ENCODE data around the gene GLT1D1.

Gene GLT1D1

DNA sequence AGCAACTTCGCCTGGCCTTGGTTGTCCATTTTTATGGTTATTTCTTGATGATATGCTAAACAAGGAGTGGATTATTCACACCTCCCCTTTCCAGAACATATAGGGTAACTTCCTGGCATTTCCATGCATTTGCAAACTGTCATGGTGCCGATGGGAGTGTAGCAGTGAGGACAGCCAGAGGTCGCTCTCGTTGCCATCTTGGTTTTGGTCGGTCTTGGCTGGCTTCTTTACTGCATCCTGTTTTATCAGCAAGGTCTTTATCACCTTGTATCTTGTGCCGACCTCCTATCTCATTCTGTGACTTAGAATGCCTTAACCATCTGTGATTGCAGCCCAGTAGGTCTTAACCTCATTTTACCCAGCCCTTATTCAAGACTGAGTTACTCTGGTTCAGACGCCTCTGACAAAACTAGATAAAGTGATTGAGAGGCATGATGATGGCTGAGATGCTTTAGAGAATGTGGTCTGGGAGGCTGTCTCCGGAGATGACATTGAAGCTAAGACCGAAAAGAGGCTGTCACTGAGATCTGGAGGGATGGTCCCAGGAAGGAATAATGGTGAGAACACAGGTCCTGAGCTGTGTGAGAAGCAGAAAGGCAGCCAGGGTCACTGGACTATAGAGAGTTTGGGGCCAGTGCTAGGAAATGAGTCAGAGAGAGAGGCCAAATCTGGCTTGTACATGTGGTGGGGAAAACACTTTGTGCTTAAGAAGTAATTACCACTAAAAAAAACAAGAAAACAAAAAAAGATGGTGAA is 2.9 kb downstream of the GLT1D1 start:
- DNase-seq = no peak

DNA sequence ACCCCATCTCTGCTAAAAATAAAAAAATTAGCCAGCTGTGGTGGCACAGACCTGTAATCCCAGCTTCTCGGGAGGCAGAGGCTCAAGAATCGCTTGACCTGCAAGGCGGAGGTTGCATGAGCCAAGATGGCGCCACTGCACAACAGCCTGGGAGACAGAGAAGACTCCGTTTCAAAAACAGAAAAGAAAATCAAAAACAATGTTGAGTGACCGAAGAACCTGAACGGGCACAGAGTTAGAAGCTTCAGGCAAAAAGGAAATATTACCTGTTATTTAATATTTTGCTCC is 3.5 kb downstream of the GLT1D1 start:
- DNase-seq = no peak

DNA sequence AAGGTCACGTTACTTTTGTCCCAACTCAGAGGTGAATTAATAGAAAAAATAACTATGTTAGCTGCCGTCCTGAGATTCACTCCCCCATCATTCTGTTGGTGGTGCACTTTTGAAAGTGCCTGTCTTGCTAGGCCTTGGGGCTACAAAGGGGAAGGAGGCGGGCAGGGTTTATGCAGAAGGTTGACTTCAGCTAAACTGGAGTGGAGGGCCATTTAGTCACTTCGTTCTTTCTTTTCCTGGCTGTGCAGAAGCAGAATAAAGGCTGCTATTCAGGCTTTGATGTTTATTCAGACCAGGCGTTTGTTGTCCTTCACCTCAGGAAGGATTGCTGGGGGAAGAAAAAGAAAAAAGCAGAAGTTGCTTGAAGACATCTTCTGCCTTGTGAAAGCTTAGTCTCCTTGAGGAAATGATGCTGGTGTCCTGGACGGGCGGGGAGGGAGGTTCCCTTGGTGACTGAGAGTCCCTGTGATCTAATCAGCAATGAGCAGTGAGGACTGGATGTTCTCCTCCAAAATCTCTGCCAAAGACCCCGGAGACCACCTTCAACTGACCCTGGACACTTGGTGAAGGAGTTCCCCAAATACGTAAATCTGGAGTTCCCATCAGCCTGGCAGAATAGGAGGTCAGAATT is 4.0 kb downstream of the GLT1D1 start:
- no peak for DNase-seq

GRCh38 chr12:128859311-128859710 is 6.0 kb downstream of the GLT1D1 start:
- no peak for DNase-seq

- DNase-seq = no peak
Observed at GRCh38 chr12:128861226-128862016, 8.1 kb downstream of the GLT1D1 start.

GRCh38 chr12:128863957-128864356 is 10.7 kb downstream of the GLT1D1 start:
- no peak for DNase-seq

DNA sequence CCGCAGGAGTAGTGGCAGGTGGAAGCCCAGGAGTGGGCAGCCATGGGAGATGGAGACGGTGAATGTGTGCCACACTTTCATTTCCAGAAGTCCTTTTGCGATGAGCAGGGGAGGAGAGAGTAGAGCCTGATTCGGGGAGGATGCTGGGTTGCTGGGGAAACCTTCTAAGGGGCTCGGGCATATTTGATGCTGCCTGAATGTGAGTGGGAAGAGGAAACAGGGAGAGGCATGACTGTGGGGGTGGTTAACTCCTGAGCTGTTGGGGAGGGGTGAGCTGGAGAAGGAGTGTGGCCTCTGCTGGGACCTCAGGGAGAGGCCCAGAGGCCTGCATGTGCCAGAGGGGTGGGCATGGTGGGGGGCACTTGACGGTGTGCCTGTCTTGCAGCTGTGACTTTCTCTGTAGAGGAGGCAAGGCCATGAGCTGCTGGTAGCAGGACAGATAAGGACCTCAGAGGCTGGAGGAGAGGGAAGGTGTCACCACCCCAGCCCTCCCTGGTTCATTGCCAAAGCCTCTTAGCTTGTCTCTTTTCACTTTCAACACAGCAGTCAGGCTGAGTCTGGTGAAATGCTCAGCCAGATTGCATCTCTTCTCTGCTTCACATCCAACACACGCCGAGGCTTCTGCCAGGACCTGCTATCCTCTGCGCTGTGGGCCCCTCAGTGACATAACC is 11.4 kb downstream of the GLT1D1 start:
- DNase-seq = no peak

- no peak for DNase-seq
Observed at GRCh38 chr12:128867466-128867865, 14.2 kb downstream of the GLT1D1 start.

DNA sequence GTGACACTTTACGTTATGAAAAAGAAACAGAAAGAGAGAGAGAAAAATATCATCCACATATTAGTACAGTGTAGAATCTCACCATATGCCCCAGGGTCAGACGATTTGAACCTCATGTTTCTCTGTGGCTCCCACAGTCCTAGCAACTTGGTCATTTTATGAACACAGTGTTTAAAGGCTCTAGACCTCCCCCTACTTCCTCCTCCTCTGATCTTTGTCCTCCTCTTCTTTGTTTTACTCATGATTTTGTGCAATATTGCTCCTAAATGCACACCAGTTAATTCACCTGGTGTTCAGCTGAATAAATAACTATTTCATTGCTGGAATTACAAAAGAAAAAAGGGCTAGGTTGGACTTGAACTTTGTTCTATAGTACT is 18.2 kb downstream of the GLT1D1 start:
- DNase-seq = no peak

GRCh38 chr12:128872303-128872702 is 19.0 kb downstream of the GLT1D1 start:
- no peak for DNase-seq

DNA sequence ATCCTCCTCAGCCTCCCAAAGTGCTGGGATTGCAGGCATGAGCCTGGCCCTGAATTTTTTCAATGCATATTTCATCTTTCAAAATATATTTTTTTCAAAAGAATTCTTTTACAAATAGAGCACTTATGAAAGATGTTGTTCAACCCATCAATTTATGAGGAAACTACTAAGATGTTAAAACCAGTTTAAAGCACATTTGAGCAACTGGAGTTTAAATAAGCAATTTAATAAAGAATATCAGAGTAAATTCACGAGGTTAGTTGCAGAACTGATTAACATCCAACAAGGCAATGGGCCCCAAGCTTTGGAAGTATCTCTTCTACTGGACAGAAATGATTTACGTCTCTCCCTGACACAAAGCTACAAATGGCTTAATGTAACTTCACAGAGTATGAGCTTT is 23.3 kb downstream of the GLT1D1 start:
- DNase-seq = no peak

GRCh38 chr12:128879898-128880764 is 26.9 kb downstream of the GLT1D1 start:
- DNase-seq = no peak

- DNase-seq = no peak
Observed at GRCh38 chr12:128891856-128892255, 38.6 kb downstream of the GLT1D1 start.

DNA sequence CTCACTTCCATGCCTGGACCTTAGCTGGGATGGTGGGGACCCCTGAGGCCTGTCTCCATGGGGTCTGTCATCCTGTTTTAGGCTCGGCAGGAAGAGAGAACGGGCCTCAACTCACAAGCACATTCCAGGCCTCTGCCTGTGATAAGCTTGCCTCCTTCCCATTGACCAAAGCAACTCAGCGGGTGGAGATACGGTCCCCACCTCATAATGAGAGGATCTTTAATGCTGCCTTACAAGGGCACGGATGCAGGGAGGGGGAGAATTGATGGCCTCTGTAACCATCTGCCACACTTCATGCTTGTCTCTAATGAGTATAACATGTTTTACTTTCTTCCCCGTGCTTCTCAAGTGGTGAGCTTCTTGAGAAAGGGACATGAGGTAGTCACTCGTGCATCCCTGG is 50.0 kb downstream of the GLT1D1 start:
- DNase-seq = no peak

DNA sequence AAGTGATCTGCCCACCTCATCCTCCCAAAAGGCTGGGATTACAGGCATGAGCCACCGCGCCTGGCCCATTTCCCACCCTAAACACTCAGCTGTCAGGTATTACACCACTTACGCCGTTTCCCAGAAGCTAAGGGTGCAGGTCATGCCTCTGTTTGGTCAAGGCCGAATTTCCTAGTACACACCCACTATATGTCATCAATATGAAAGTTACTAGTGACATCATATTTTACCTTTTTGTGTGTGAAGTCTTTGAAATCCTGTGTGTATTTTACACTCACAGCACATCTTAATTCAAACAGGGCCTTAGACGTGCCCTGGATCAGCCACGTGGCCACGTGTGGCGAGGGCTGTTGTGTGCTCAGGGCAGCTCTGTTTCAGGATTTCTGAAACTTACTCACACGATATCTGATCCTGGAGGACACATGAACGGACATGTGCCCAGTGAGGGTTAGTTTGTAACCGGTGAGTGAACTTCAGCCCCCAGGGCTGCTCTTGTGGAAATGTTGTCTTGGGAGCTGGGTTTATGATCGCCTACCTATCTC is 51.8 kb downstream of the GLT1D1 start:
- DNase-seq = no peak

DNA sequence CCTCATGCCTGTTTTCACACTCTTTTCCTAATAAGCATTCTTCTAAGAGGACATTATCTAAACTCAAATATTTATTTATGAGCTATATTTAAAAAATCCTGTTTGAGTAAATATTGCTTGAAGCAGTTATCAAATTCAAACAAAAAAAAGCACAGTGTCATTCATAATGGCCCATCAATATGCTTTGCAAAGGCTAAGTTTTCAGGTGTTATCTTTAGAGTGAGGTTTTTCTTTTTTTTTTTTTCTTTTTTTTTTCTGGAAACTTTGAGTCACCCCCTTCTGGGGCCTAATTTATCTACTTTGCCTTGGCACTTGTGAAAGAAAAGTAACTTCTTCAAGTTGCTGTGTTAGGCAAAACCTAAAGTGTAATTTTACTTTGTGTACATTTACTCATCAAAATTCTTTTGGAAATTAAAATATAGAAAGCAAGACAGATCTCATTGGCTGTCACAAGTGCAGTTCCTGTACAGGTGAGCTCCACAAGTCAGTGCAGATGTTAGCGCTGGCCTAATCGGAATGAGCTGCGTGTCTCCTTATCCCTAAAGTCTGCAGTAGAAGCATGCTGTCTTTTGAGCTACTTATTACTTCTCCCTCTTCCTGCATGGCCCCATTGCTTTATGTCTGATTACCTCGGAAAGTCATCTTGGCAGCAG is 53.3 kb downstream of the GLT1D1 start:
- DNase-seq = no peak

DNA sequence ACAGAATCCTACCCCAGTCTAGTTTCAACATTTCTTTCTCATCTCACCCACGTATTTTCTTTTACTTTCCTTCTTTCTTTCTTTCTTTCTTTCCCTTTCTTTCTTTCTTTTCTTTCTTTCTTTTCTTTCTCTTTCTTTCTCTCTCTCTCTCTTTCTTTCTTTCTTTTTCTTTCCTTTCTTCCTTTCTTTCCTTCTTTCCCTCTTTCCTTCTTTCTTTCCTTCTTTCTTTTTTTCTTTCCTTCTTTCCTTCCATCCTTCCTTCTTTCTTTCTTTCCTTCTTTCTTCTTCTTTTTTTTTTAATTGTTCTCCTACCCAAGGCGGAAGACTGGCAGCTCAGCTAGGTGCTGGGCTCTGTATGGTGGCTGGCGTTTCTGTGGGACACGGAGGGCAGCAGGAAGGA is 55.0 kb downstream of the GLT1D1 start:
- DNase-seq = no peak

DNA sequence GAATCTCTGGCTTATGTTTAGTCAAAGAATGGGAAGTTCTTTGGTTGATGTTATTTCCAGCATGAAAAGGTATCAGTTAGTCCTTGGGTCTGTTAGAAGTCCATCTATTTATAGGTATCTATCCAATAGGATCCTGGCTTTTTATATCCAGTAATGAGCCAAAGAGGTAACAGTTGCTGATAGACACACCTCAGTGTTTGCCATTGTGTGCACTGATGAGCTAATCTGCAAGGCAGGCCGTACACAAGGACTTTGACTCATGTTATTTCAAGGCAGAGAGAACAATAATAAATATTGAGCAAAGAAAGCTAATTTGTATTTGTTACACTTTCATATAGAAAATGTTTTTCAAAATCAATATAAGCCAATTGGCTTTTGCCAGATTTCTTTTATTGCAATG is 56.4 kb downstream of the GLT1D1 start:
- DNase-seq = no peak

GRCh38 chr12:128910629-128911028 is 57.4 kb downstream of the GLT1D1 start:
- DNase-seq = no peak

GRCh38 chr12:128911861-128912260 is 58.6 kb downstream of the GLT1D1 start:
- no peak for DNase-seq

GRCh38 chr12:128914908-128915563 is 61.8 kb downstream of the GLT1D1 start:
- DNase-seq = peak; percentile 23

Data from CD4-positive, alpha-beta T cell treated with Interleukin-12 subunit alpha and Interleukin-12 subunit beta, for 1 hour (primary cell).